PC-9 (cell line): ENCODE measurements around the gene IGDCC3. TPM values are rescaled to one million over a fixed set of nuclear protein-coding genes. Genes with fewer than 3 reads are reported as not detected.

Source experiments
- BruUV-seq: library from RNA; stranded (reverse); fragments of 400-500 nt; replicated peaks from 2 replicates; lab custom pipeline; 2021; lab: Mats Ljungman, UMichigan
- CTCF ChIA-PET: fragments of 300-600 bp; sonication (Branson Sonifier 250); formaldehyde crosslinking; loops from one replicate; lab custom pipeline; 2022; ENCODE audit warnings: antibody characterized with exemption; lab: Charles Lee
- POLR2A ChIA-PET: fragments of 300-600 bp; sonication (Branson Sonifier 250); formaldehyde crosslinking; loops from one replicate; lab custom pipeline; 2022; ENCODE audit warnings: antibody characterized with exemption; ENCODE audit not compliant: unreplicated experiment; lab: Charles Lee
- DNase-seq, 2 experiments: peaks; one replicate each; pipeline versions ENCODE4 v3.0.0 to v3.0.0-alpha.2; 2015 to 2022; ENCODE audit warnings: mixed read lengths in 1 of 2
- H2AFZ ChIP-seq: fragments of 200-600 bp; sonication (generic); 2 replicates; pipeline ENCODE4 v1.8.1; 2017; ENCODE audit warnings: antibody characterized with exemption
- H3F3A ChIP-seq: fragments of 200-600 bp; sonication (generic); 2 replicates; pipeline ENCODE4 v1.8.1; 2017; ENCODE audit warnings: antibody characterized with exemption, mild to moderate bottlenecking, low read depth; ENCODE audit not compliant: insufficient read depth
- H3K27ac ChIP-seq: fragments of 200-600 bp; sonication (generic); 2 replicates; pipeline ENCODE4 v1.6.1; 2016; ENCODE audit warnings: mixed run types
- H3K27me3 ChIP-seq: fragments of 200-600 bp; sonication (generic); 2 replicates; pipeline ENCODE4 v1.6.1; 2016; ENCODE audit warnings: low read depth, mixed run types; ENCODE audit not compliant: insufficient read depth
- H3K36me3 ChIP-seq: fragments of 200-600 bp; sonication (generic); 2 replicates; pipeline ENCODE4 v1.6.1; 2016; ENCODE audit warnings: low read depth, mixed run types
- H3K4me1 ChIP-seq: fragments of 200-600 bp; sonication (generic); replicated peaks from 2 replicates; pipeline ENCODE4 v1.6.1; 2016; ENCODE audit warnings: mixed run types; ENCODE audit not compliant: insufficient read depth
- H3K4me2 ChIP-seq: fragments of 200-600 bp; sonication (generic); 2 replicates; pipeline ENCODE4 v1.6.1; 2017; ENCODE audit warnings: mixed run types
- H3K4me3 ChIP-seq: fragments of 200-600 bp; sonication (generic); 2 replicates; pipeline ENCODE4 v1.6.1; 2016; ENCODE audit warnings: mixed run types
- H3K79me2 ChIP-seq: fragments of 200-600 bp; sonication (generic); 2 replicates; pipeline ENCODE4 v1.6.1; 2017; ENCODE audit warnings: low read depth, mixed run types
- H3K9me2 ChIP-seq: fragments of 200-600 bp; sonication (generic); 2 replicates; pipeline ENCODE4 v1.8.1; 2017; ENCODE audit warnings: mild to moderate bottlenecking; ENCODE audit not compliant: insufficient read depth
- H3K9me3 ChIP-seq: fragments of 200-600 bp; sonication (generic); 2 replicates; pipeline ENCODE4 v1.8.1; 2016; ENCODE audit warnings: low read depth; ENCODE audit not compliant: insufficient read depth
- H4K20me1 ChIP-seq: fragments of 200-600 bp; sonication (generic); 2 replicates; pipeline ENCODE4 v1.8.1; 2017; ENCODE audit not compliant: insufficient read depth
- EZH2 ChIP-seq: fragments of 200-600 bp; sonication (generic); IDR thresholded peaks from 2 replicates; pipeline ENCODE4 v1.8.0; 2017; ENCODE audit warnings: antibody characterized with exemption, low read depth
- intact Hi-C: fragments of 100-400 bp; cut with micrococcal nuclease; formaldehyde crosslinking; loops from one replicate; pipeline ENCODE4 v1.10.0; 2022; ENCODE audit not compliant: unreplicated experiment
- total RNA-seq: library from RNA; stranded (reverse); gene quantifications from 2 replicates; pipeline ENCODE4 v1.2.3, GENCODE V29; 2021
- TF ChIP-seq, protein P1 (sequence below): fragments of 200-600 bp; sonication (generic); conservative IDR thresholded peaks from 2 replicates; pipeline ENCODE4 v1.6.1; 2017; ENCODE audit warnings: mixed run types, antibody characterized with exemption, mild to moderate bottlenecking, moderate library complexity

The IGDCC3 gene
- total RNA-seq, 1 experiment from 2014 or later, result 0.22 TPM

DNA sequence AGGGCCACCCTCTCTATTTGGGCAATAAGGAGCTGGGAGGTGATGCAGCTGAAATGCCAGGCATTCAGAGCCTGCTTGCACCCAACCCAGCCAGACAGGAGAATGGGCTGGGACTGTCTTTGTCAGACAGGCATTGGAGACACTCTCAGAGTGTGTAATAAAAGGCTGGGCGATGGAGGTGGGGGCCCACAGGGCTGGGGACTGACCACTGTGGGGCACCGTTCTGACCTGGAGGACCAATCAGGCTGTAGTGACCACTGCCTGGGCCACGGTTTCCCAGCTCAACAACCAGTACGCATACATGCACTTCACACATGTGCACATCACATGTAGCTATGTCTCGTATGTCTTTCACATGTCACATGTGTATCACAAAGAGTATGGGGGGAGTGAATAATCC is 5.7 kb upstream of the IGDCC3 start:
- H2AFZ ChIP-seq, result no peak overlapping the region
- no peaks in the 10 kb centered on the region for H3F3A ChIP-seq
- H3K36me3 ChIP-seq, result no peaks in the 10 kb centered on the region
- no peak for TF ChIP-seq EZH2
- TF ChIP-seq, protein P1, sequence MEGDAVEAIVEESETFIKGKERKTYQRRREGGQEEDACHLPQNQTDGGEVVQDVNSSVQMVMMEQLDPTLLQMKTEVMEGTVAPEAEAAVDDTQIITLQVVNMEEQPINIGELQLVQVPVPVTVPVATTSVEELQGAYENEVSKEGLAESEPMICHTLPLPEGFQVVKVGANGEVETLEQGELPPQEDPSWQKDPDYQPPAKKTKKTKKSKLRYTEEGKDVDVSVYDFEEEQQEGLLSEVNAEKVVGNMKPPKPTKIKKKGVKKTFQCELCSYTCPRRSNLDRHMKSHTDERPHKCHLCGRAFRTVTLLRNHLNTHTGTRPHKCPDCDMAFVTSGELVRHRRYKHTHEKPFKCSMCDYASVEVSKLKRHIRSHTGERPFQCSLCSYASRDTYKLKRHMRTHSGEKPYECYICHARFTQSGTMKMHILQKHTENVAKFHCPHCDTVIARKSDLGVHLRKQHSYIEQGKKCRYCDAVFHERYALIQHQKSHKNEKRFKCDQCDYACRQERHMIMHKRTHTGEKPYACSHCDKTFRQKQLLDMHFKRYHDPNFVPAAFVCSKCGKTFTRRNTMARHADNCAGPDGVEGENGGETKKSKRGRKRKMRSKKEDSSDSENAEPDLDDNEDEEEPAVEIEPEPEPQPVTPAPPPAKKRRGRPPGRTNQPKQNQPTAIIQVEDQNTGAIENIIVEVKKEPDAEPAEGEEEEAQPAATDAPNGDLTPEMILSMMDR, result no peak
- H3K4me3 ChIP-seq, result no peak overlapping the region
- ChIA-PET CTCF (interaction anchor here (0.8 kb wide), 1 partner anchor 142 kb away, joined by 3 read pairs; no protein-coding TSS in a partner anchor), POLR2A (no interaction called here)
- no peak for DNase-seq
- H3K27me3 ChIP-seq, result peaks cover 6% of the 10 kb centered on the region; the same call in 1 of the 2 replicates
- intact Hi-C loops, result no loop called here
- H3K9me2 ChIP-seq, result no peaks in the 10 kb centered on the region
- H3K27ac ChIP-seq, result no peak overlapping the region
- H3K79me2 ChIP-seq, result no peaks in the 10 kb centered on the region
- no peaks in the 10 kb centered on the region for H4K20me1 ChIP-seq
- no TSS peak for BruUV-seq
- H3K4me1 ChIP-seq, result peaks cover 4% of the 10 kb centered on the region; the same call in 1 of the 2 replicates
- no peak overlapping the region for H3K4me2 ChIP-seq
- no peaks in the 10 kb centered on the region for H3K9me3 ChIP-seq

DNA sequence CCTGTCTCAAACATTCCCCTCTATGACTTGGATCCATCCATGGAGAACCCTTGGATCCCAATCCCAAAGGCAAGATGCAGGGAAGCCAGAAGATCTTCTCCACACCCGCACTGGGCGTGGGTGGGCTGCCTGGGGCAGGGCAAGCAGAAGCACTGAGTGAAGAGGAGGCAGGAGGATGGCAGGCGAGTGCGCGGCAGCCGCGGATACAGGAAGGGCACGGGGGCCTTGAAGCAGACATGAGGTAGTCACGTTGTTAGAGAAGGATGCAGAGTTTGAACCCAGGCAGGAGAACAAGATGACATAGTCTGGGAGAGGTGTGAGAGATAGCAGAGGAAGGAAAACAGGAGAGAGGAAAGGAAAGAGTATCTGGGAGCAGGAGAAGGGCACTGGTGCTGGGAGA is 5.1 kb upstream of the IGDCC3 start:
- no peaks in the 10 kb centered on the region for H3F3A ChIP-seq
- BruUV-seq, result no TSS peak
- no peak for DNase-seq
- no peaks in the 10 kb centered on the region for H3K9me2 ChIP-seq
- H3K4me3 ChIP-seq, result no peak overlapping the region
- no peaks in the 10 kb centered on the region for H4K20me1 ChIP-seq
- H3K9me3 ChIP-seq, result no peaks in the 10 kb centered on the region
- no peaks in the 10 kb centered on the region for H3K79me2 ChIP-seq
- H2AFZ ChIP-seq, result no peak overlapping the region
- POLR2A ChIA-PET, result no interaction called here
- H3K27ac ChIP-seq, result no peak overlapping the region
- peaks cover 5% of the 10 kb centered on the region; the same call in 1 of the 2 replicates for H3K27me3 ChIP-seq
- CTCF ChIA-PET, result no interaction called here
- H3K4me1 ChIP-seq, result peaks cover 4% of the 10 kb centered on the region; the same call in 1 of the 2 replicates
- no peaks in the 10 kb centered on the region for H3K36me3 ChIP-seq
- no peak overlapping the region for H3K4me2 ChIP-seq
- TF ChIP-seq, protein P1, result no peak
- no peak for TF ChIP-seq EZH2
- intact Hi-C loops, result no loop called here

DNA sequence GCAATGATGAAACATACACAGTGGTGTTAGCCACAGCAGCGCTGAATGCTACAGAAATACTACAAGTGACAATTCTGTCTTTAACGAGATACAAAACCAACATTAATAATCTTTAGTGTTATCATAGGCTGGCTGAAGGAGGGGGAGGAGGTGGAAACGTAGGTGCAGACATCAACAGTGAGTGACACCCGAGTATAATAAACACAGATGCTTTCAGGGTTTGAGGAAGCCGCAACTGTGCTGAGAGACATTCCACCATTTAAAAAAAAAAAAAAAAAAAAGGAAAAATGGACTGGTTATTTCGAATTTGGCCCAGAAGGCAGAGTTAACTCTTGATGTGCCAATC is 4.3 kb upstream of the IGDCC3 start:
- Histone ChIP-seq H3K4me1 (peaks cover 4% of the 10 kb centered on the region; the same call in 1 of the 2 replicates), H2AFZ (no peak overlapping the region), H3K4me3 (no peak overlapping the region), H3K27ac (no peak overlapping the region), H3K9me3 (no peaks in the 10 kb centered on the region), H3K79me2 (no peaks in the 10 kb centered on the region), H3F3A (no peaks in the 10 kb centered on the region), H3K36me3 (no peaks in the 10 kb centered on the region), H3K9me2 (no peaks in the 10 kb centered on the region), H3K4me2 (no peak overlapping the region), H3K27me3 (peaks cover 8% of the 10 kb centered on the region; the same call in 1 of the 2 replicates), H4K20me1 (no peaks in the 10 kb centered on the region)
- DNase-seq, result no peak
- BruUV-seq, result no TSS peak
- intact Hi-C loops, result no loop called here
- no peak for TF ChIP-seq EZH2
- TF ChIP-seq, protein P1, result no peak
- POLR2A ChIA-PET, result no interaction called here
- CTCF ChIA-PET, result no interaction called here
